ENCODE results near the gene LAPTM5. TPM values are rescaled to one million over a fixed set of nuclear protein-coding genes. Genes with fewer than 3 reads are reported as not detected.

LAPTM5 gene
- total and polyA plus RNA-seq, 10 of the 15 experiments (the other 5 are each of a cell fraction or from before 2014, with no cell fraction given), result 24.1 to 1,034 (median 687) TPM

- TF ChIP-seq ZBTB4 (CRISPR knock-in tag; IDR thresholded peaks at IDR 0.05) (0 out of 2 replicates have a peak, but pooled peaks have one; percentile 32), REST (IDR thresholded peaks at IDR 0.05; ENCODE audit: low read depth, low read length) (no peak), MLLT1 (IDR thresholded peaks at IDR 0.05) (peak; percentile 32), PAX5 (IDR thresholded peaks at IDR 0.05; ENCODE audit: borderline replicate concordance, low read depth, low read length) (0 out of 2 replicates have a peak, but pooled peaks have one; percentile 31), ZNF24 (IDR thresholded peaks at IDR 0.05) (no peak), NFXL1 (IDR thresholded peaks at IDR 0.05; ENCODE audit: borderline replicate concordance) (no peak), SKIL (IDR thresholded peaks at IDR 0.05; ENCODE audit: low read depth, poor library complexity, severe bottlenecking) (no peak), POLR2A (IDR thresholded peaks at IDR 0.05; ENCODE audit: low read depth, low read length) (peak; percentile 17; the same call in 1 of the 2 replicates), MTA2 (IDR thresholded peaks at IDR 0.05; ENCODE audit: low read depth) (no peak; the same call in none of the 2 replicates), IRF5 (IDR thresholded peaks at IDR 0.05; ENCODE audit: borderline replicate concordance) (no peak), CBX3 (IDR thresholded peaks at IDR 0.05; ENCODE audit: borderline replicate concordance, low read depth) (no peak), POLR2AphosphoS5 (IDR thresholded peaks at IDR 0.05; ENCODE audit: low read length) (no peak; the same call in none of the 2 replicates), SMARCA5 (IDR thresholded peaks at IDR 0.05) (peak; percentile 97), BCL11A (IDR thresholded peaks at IDR 0.05; ENCODE audit: low read depth, low read length) (peak; percentile 73), SUPT20H (IDR thresholded peaks at IDR 0.05; ENCODE audit: borderline replicate concordance, control insufficient read depth, low read depth, low read length) (no peak), HCFC1 (IDR thresholded peaks at IDR 0.05; ENCODE audit: low read length) (0 out of 2 replicates have a peak, but pooled peaks have one; percentile 11), ZNF207 (IDR thresholded peaks at IDR 0.05; ENCODE audit: borderline replicate concordance) (no peak)
Measured at GRCh38 chr1:30765556-30766434, 8.2 kb upstream of the LAPTM5 start (continued).

Data from GM12878 (cell line).